H1 (cell line): ENCODE data around the gene RSAD1. TPM values are rescaled to one million over a fixed set of nuclear protein-coding genes. Genes with fewer than 3 reads are reported as not detected.

Source experiments
- CTCF ChIA-PET: fragments of 300-600 bp; sonication (Branson Sonifier 250); formaldehyde crosslinking; loops from one replicate; lab custom pipeline; 2021; ENCODE audit not compliant: partially characterized antibody; lab: Charles Lee
- POLR2A ChIA-PET: fragments of 300-600 bp; sonication (Branson Sonifier 250); formaldehyde crosslinking; loops from one replicate; lab custom pipeline; 2021; ENCODE audit warnings: inconsistent platforms; ENCODE audit not compliant: partially characterized antibody; lab: Charles Lee
- DNase-seq, 2 experiments: peaks; one replicate each; pipeline versions ENCODE4 v3.0.0 to v3.0.0-alpha.2; 2010 to 2022; ENCODE audit warnings: low spot score in 2 of 2, low read depth in 1 of 2, mixed read lengths in 1 of 2
- FAIRE-seq: peaks from 2 replicates; lab custom pipeline; 2011; peaks lifted over from hg19 to GRCh38; lab: Jason Lieb, UNC
- H2AFZ ChIP-seq: 2 replicates; pipeline ENCODE4 v1.8.1; 2012; ENCODE audit warnings: low read length, inconsistent platforms
- H2AK5ac ChIP-seq: 2 replicates; pipeline ENCODE4 v1.6.1; 2013; ENCODE audit warnings: low read depth, low read length
- H2BK120ac ChIP-seq: replicated peaks from 2 replicates; pipeline ENCODE3; 2013; ENCODE audit warnings: low read depth, low read length, inconsistent platforms
- H2BK12ac ChIP-seq: 2 replicates; pipeline ENCODE4 v1.6.1; 2013; ENCODE audit warnings: low read depth, low read length
- H2BK15ac ChIP-seq: 2 replicates; pipeline ENCODE4 v1.6.1; 2013; ENCODE audit warnings: low read length
- H2BK20ac ChIP-seq: 2 replicates; pipeline ENCODE4 v1.6.1; 2013; ENCODE audit warnings: low read length
- H2BK5ac ChIP-seq: 2 replicates; pipeline ENCODE4 v1.6.1; 2013; ENCODE audit warnings: low read depth, low read length
- H3K14ac ChIP-seq: 2 replicates; pipeline ENCODE4 v1.6.1; 2013; ENCODE audit warnings: inconsistent platforms; ENCODE audit not compliant: insufficient read length
- H3K18ac ChIP-seq: 2 replicates; pipeline ENCODE4 v1.6.1; 2013; ENCODE audit warnings: low read length; ENCODE audit errors: extremely low read depth
- H3K23ac ChIP-seq: 2 replicates; pipeline ENCODE4 v1.6.1; 2013; ENCODE audit warnings: inconsistent platforms; ENCODE audit not compliant: insufficient read length
- H3K23me2 ChIP-seq: 2 replicates; pipeline ENCODE4 v1.6.1; 2013; ENCODE audit warnings: low read depth, low read length
- H3K27ac ChIP-seq: 2 replicates; pipeline ENCODE4 v1.6.1; 2011; ENCODE audit warnings: low read depth, low read length, inconsistent platforms
- H3K27me3 ChIP-seq, 4 experiments: replicated peaks in 1 of 4; 1 replicate in 1 of 4; 2 replicates in 3 of 4; pipeline versions ENCODE4 v1.6.1 to v1.8.1; 2011 to 2013; ENCODE audit warnings: low read length in 3 of 4, mild to moderate bottlenecking in 3 of 4, inconsistent platforms in 2 of 4, mixed read lengths in 2 of 4, moderate library complexity in 1 of 4; ENCODE audit not compliant: control insufficient read depth in 3 of 4, insufficient read depth in 3 of 4; ENCODE audit errors: extremely low read depth in 1 of 4
- H3K36me3 ChIP-seq, 4 experiments: 2 replicates each; pipeline versions ENCODE4 v1.6.1 to v1.8.1; 2011 to 2013; ENCODE audit warnings: mild to moderate bottlenecking in 4 of 4, low read length in 3 of 4, moderate library complexity in 2 of 4, control low read depth in 1 of 4, inconsistent platforms in 1 of 4; ENCODE audit not compliant: insufficient read depth in 4 of 4, control insufficient read depth in 2 of 4
- H3K4ac ChIP-seq: replicated peaks from 2 replicates; pipeline ENCODE3; 2013; ENCODE audit warnings: low read length, low read depth, mixed read lengths, inconsistent platforms; ENCODE audit not compliant: insufficient read length
- H3K4me1 ChIP-seq, 4 experiments: replicated peaks in 1 of 4; 1 replicate in 1 of 4; 2 replicates in 3 of 4; pipeline versions ENCODE4 v1.6.1 to v1.8.1; 2011 to 2013; ENCODE audit warnings: low read length in 3 of 4, inconsistent platforms in 2 of 4, mixed read lengths in 1 of 4; ENCODE audit not compliant: insufficient read depth in 4 of 4, control insufficient read depth in 3 of 4
- H3K4me2 ChIP-seq, 2 experiments: 2 replicates each; pipeline versions ENCODE4 v1.6.1 to v1.8.1; 2011 to 2013; ENCODE audit warnings: low read depth in 2 of 2, low read length in 2 of 2, control low read depth in 1 of 2, inconsistent platforms in 1 of 2, mild to moderate bottlenecking in 1 of 2; ENCODE audit not compliant: insufficient read depth in 1 of 2
- H3K4me3 ChIP-seq, 4 experiments: fragments of 200-600, 300-600 bp in 1 of 4; sonication (generic), shearing (Covaris generic), sonication (Bioruptor Twin) in 1 of 4; 2 replicates each; pipeline versions ENCODE4 v1.5.1 to v1.8.1; 2011 to 2016; ENCODE audit warnings: low read length in 4 of 4, low read depth in 3 of 4, control low read depth in 2 of 4, inconsistent platforms in 2 of 4, mild to moderate bottlenecking in 2 of 4, mixed read lengths in 1 of 4, moderate library complexity in 1 of 4; ENCODE audit not compliant: insufficient read depth in 2 of 4; ENCODE audit errors: extremely low read depth in 1 of 4
- H3K56ac ChIP-seq: replicated peaks from 2 replicates; pipeline ENCODE3; 2013; ENCODE audit warnings: low read depth, mild to moderate bottlenecking, mixed read lengths, low read length, inconsistent platforms; ENCODE audit not compliant: insufficient read length
- H3K79me1 ChIP-seq: 2 replicates; pipeline ENCODE4 v1.6.1; 2013; ENCODE audit warnings: low read depth, low read length, control low read depth
- H3K79me2 ChIP-seq, 2 experiments: 2 replicates each; pipeline versions ENCODE4 v1.6.1 to v1.8.1; 2012 to 2013; ENCODE audit warnings: low read length in 2 of 2, mild to moderate bottlenecking in 2 of 2, inconsistent platforms in 1 of 2; ENCODE audit not compliant: insufficient read depth in 2 of 2, control insufficient read depth in 1 of 2
- H3K9ac ChIP-seq, 4 experiments: replicated peaks in 1 of 4; 1 replicate in 1 of 4; 2 replicates in 3 of 4; pipeline versions ENCODE4 v1.6.1 to v1.8.1; 2011 to 2013; ENCODE audit warnings: low read depth in 3 of 4, low read length in 3 of 4, control low read depth in 2 of 4, mild to moderate bottlenecking in 2 of 4, moderate library complexity in 2 of 4, inconsistent platforms in 1 of 4; ENCODE audit errors: extremely low read depth in 1 of 4
- H3K9me3 ChIP-seq, 2 experiments: 2 replicates each; pipeline versions ENCODE4 v1.6.1 to v1.8.1; 2012 to 2013; ENCODE audit warnings: mild to moderate bottlenecking in 2 of 2, moderate library complexity in 2 of 2, control low read depth in 1 of 2, inconsistent platforms in 1 of 2, low read depth in 1 of 2, low read length in 1 of 2, mixed read lengths in 1 of 2; ENCODE audit not compliant: insufficient read depth in 2 of 2
- H4K20me1 ChIP-seq, 2 experiments: replicated peaks in 1 of 2; 2 replicates each; pipeline versions ENCODE3 to v1.8.1; 2011 to 2013; ENCODE audit warnings: inconsistent platforms in 2 of 2, low read length in 2 of 2, mild to moderate bottlenecking in 1 of 2; ENCODE audit not compliant: insufficient read depth in 2 of 2, control insufficient read depth in 1 of 2
- H4K5ac ChIP-seq: 2 replicates; pipeline ENCODE4 v1.6.1; 2013; ENCODE audit warnings: low read length, low read depth, mixed read lengths, inconsistent platforms; ENCODE audit not compliant: insufficient read length
- H4K8ac ChIP-seq: 2 replicates; pipeline ENCODE4 v1.8.0; 2013; ENCODE audit warnings: mild to moderate bottlenecking, moderate library complexity, low read length, inconsistent platforms; ENCODE audit not compliant: insufficient read depth; ENCODE audit errors: extremely low read depth
- H4K91ac ChIP-seq: replicated peaks from 2 replicates; pipeline ENCODE3; 2013; ENCODE audit warnings: low read length, mixed read lengths, inconsistent platforms; ENCODE audit not compliant: insufficient read length
- ASH2L ChIP-seq: fragments of 200-600, 300-600 bp; sonication (generic); IDR thresholded peaks from one replicate; pipeline ENCODE4 v1.7.1; 2017; ENCODE audit warnings: low read length
- BRCA1 ChIP-seq: IDR thresholded peaks from 2 replicates; pipeline ENCODE4 v1.6.1; 2012; ENCODE audit warnings: low read depth, low read length, improper control_type of control experiment
- CBX5 ChIP-seq: fragments of 300-800, 300-1000 bp; sonication (generic); IDR thresholded peaks from 2 replicates; pipeline ENCODE4 v1.7.1; 2016; ENCODE audit warnings: antibody characterized with exemption, low read length, low read depth
- RFX5 ChIP-seq: IDR thresholded peaks from 2 replicates; pipeline ENCODE4 v1.6.1; 2011; ENCODE audit warnings: low read depth, low read length, improper control_type of control experiment, borderline replicate concordance
- SAP30 ChIP-seq: fragments of 300-600 bp; sonication (generic); IDR thresholded peaks from 2 replicates; pipeline ENCODE4 v1.7.1; 2012; ENCODE audit warnings: low read length, moderate library complexity, mild to moderate bottlenecking, inconsistent platforms; ENCODE audit not compliant: insufficient read depth, insufficient replicate concordance
- SIN3A ChIP-seq, 2 experiments: IDR thresholded peaks in 1 of 2; conservative IDR thresholded peaks in 1 of 2; 2 replicates each; pipeline ENCODE4 v1.6.1; 2011 to 2012; ENCODE audit warnings: low read length in 2 of 2, improper control_type of control experiment in 1 of 2, low read depth in 1 of 2, mild to moderate bottlenecking in 1 of 2
- SIRT6 ChIP-seq: IDR thresholded peaks from one replicate; pipeline ENCODE4 v1.7.1; 2012; ENCODE audit warnings: low read length, inconsistent platforms
- SP2 ChIP-seq: IDR thresholded peaks from 2 replicates; pipeline ENCODE4 v1.6.1; 2012; ENCODE audit warnings: mild to moderate bottlenecking, low read length, inconsistent platforms
- SRF ChIP-seq: IDR thresholded peaks from 2 replicates; pipeline ENCODE4 v1.6.1; 2011; ENCODE audit warnings: mild to moderate bottlenecking, low read depth, low read length, moderate library complexity
- SUZ12 ChIP-seq: fragments of 200-600 bp; sonication (generic); IDR thresholded peaks from 2 replicates; pipeline ENCODE4 v1.6.1; 2012; ENCODE audit warnings: mild to moderate bottlenecking, inconsistent platforms, low read length, moderate library complexity, mixed read lengths
- TAF7 ChIP-seq: optimal IDR thresholded peaks from 2 replicates; pipeline ENCODE3; 2011; ENCODE audit warnings: low read depth, mild to moderate bottlenecking, inconsistent platforms, low read length, moderate library complexity, borderline replicate concordance
- TBP ChIP-seq: IDR thresholded peaks from 2 replicates; pipeline ENCODE4 v1.6.1; 2011; ENCODE audit warnings: low read depth, low read length, improper control_type of control experiment
- TCF12 ChIP-seq: IDR thresholded peaks from 2 replicates; pipeline ENCODE4 v1.6.1; 2011; ENCODE audit warnings: low read depth, mild to moderate bottlenecking, low read length
- WGBS, 2 experiments: shearing (Covaris generic) in 1 of 2; methylation state at CpG; one replicate each; pipeline versions ENCODE4 v1.1.6 to v1.1.7; 2013 to 2015; ENCODE audit warnings: low lambda C conversion rate in 2 of 2, mixed read lengths in 2 of 2, inconsistent platforms in 1 of 2, low coverage in 1 of 2, missing lambda C conversion rate in 1 of 2; ENCODE audit not compliant: insufficient replicate concordance in 2 of 2, insufficient coverage in 1 of 2, insufficient read length in 1 of 2; ENCODE audit errors: extremely low coverage in 1 of 2, missing lambda C conversion rate in 1 of 2; 5-methylcytosine and 5-hydroxymethylcytosine counted together
- polyA plus RNA-seq, 7 experiments: library from polyadenylated mRNA; depleted of rRNA in 3 of 7; stranded (reverse) in 5 of 7; unstranded in 2 of 7; fragments of >200 nt in 5 of 7; fragments of 200-250 nt in 2 of 7; gene quantifications; 1 replicate in 5 of 7; 2 replicates in 1 of 7; 4 replicates in 1 of 7; pipeline versions ENCODE4 v1.2.1 to v1.2.3, GENCODE V29; 2011 to 2013; ENCODE audit warnings: missing spikeins in 2 of 7, mixed read lengths in 2 of 7
- total RNA-seq: library from RNA; stranded (reverse); fragmentation: NEBNext Ultra II Directional; extraction: Animal tissue kit (Norgen Biotek cat#: 25700); gene quantifications from 2 replicates; pipeline ENCODE4 v1.2.1, GENCODE V29; 2021

RSAD1 gene
- total and polyA plus RNA-seq, 2 of the 8 experiments (the other 6 are each of a cell fraction or from before 2014, with no cell fraction given), result 17.9 to 33.5 TPM

GRCh38 chr17:50472286-50472685 lies 6.4 kb upstream of the RSAD1 start:
- peaks cover 0 to 14% (median 10%) of the 10 kb centered on the region in 4 experiments; a peak in 6 of 7 replicates for H3K4me1 ChIP-seq
- H4K20me1 ChIP-seq, result peaks cover 0 to 3% of the 10 kb centered on the region in 2 experiments
- H2AK5ac ChIP-seq, result no peak overlapping the region
- no peaks in the 10 kb centered on the region for H3K9me3 ChIP-seq
- FAIRE-seq, result no peak
- DNase-seq, result no peak
- no peak for TF ChIP-seq SRF
- no peak for TF ChIP-seq TAF7
- no peak for TF ChIP-seq SIN3A (conservative IDR thresholded peaks at IDR 0.05 in 1 of 2, IDR thresholded peaks at IDR 0.05 in 1 of 2; ENCODE audit: low read depth in 1 of 2, low read length in 2 of 2)
- no peak for TF ChIP-seq SAP30
- no peak for TF ChIP-seq RFX5
- TF ChIP-seq TCF12, result no peak
- no peak for TF ChIP-seq SP2
- TF ChIP-seq TBP, result no peak
- TF ChIP-seq BRCA1, result no peak
- TF ChIP-seq SIRT6, result no peak
- TF ChIP-seq ASH2L, result no peak
- TF ChIP-seq SUZ12, result no peak
- TF ChIP-seq CBX5, result no peak
- no peak overlapping the region for H2AFZ ChIP-seq
- no peak overlapping the region for H4K8ac ChIP-seq
- no peaks in the 10 kb centered on the region for H3K79me2 ChIP-seq
- H3K56ac ChIP-seq, result no peak overlapping the region
- no peaks in the 10 kb centered on the region for H3K79me1 ChIP-seq
- no peak overlapping the region for H2BK120ac ChIP-seq
- H4K5ac ChIP-seq, result no peak overlapping the region
- H3K4me2 ChIP-seq, result no peak overlapping the region
- no peak overlapping the region for H3K4ac ChIP-seq
- peaks cover 8 to 35% (median 27%) of the 10 kb centered on the region in 4 experiments; a peak in 6 of 7 replicates for H3K27me3 ChIP-seq
- CTCF ChIA-PET, result interaction anchor here (0.6 to 8.8 kb wide), 11 partner anchors 11 to 148 kb away, joined by 3 to 49 read pairs (median 4); partner anchors contain the start of gene LRRC59
- no peak overlapping the region for H2BK12ac ChIP-seq
- no peak overlapping the region for H3K4me3 ChIP-seq
- no peak overlapping the region for H2BK5ac ChIP-seq
- no peaks in the 10 kb centered on the region for H3K36me3 ChIP-seq
- H3K18ac ChIP-seq, result no peak overlapping the region
- POLR2A ChIA-PET, result interaction anchor here (1.1 kb wide), 1 partner anchor 41 kb away, joined by 3 read pairs; no protein-coding TSS in a partner anchor
- H2BK15ac ChIP-seq, result no peak overlapping the region
- no peak overlapping the region for H3K14ac ChIP-seq
- peaks cover 7% of the 10 kb centered on the region; the same call in 1 of the 2 replicates for H3K23me2 ChIP-seq
- WGBS, 2 experiments, result 92% methylated on average over 6 of the region's 10 CpGs; no CpG with 5 or more reads in 1 of the 2 experiments
- no peak overlapping the region for H3K9ac ChIP-seq
- no peak overlapping the region for H3K27ac ChIP-seq
- no peak overlapping the region for H3K23ac ChIP-seq
- H2BK20ac ChIP-seq, result no peak overlapping the region
- no peak overlapping the region for H4K91ac ChIP-seq
